ENCODE results near the gene SEPTIN7.

SEPTIN7 gene

DNA sequence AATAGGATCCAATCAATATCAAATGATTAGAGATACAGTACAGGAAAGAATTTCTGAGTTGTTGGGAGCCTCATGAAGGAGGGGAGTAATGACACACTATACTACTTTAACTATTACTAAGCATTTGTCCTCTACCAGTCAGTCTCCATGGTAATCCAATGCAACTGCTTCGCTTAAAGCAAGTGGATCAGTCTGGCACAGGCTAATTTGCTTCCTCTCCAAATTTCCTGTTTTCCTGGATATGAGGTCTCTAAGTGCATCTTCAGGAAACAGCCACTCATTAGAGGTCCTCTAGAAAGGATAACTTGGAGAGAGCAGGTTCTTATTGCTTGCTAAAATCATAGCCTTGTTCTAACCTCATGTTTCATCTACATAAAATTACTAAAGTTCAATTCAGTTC, 8.4 kb upstream of the SEPTIN7 start:
- DNase-seq = no peak

- no peak for DNase-seq
Measured at GRCh38 chr7:35792873-35793489, 7.9 kb upstream of the SEPTIN7 start.

DNA sequence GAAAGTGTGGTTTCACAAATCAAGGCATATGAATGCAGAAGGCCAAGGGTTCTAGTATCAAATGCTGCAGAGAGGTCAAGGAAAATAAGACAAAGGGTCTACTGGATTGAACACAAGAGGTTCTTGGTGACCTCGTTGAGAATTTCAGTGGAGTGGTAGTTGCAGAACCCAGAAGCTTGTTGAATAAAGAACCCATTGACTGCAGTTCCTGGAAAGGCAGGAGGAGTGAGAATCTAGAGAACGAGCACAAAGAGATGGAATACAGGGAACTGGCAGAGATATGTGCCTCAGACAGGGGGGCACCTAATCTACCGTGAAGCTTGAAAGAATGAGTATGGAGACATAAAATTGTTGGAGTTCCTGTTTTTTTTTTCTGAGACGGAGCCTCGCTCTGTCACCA, 3.5 kb upstream of the SEPTIN7 start:
- no peak for DNase-seq

GRCh38 chr7:35799846-35800717, 775 bp upstream of the SEPTIN7 start:
- DNase-seq = peak; percentile 95

- DNase-seq = peak; percentile 82
Measured at GRCh38 chr7:35801392-35802101, 690 bp downstream of the SEPTIN7 start.

DNA sequence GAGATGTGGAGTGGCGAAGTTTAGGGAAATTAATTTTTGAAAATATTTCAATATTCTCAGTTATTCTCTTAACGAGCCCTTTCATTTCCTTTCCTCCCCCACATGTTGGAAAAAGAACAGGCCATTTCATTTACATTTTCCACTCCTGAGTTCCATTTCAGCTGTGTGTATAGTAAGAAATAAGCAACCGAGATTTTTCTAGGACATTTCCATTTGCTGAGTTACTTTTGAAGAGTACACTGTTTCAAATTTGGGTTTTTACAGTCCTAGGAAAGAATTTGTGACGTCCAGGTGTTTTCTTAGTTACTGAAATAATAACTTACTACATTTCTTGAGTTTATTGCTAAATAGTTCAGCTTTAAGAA, 1.2 kb downstream of the SEPTIN7 start:
- no peak for DNase-seq

DNA sequence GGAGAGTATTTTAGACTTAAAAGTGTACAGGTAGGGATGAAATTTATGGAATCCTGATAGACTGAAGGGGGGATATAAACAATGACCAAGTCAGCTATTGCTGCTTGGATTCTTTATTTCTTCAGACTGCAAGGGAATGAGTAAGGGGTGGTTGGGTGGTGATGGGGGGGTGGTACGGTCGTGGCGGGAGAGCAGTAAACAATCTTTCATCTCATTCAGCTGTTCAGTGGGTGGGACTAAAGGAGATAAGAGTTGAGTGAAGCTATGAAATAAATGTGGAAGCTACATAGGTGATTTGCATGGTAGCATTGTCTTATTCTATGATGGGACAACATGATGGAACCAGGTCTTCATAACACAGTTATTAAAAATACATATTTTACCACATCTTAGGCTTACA, 1.8 kb downstream of the SEPTIN7 start:
- no peak for DNase-seq

GRCh38 chr7:35804231-35804970, 3.5 kb downstream of the SEPTIN7 start:
- no peak for DNase-seq

DNA sequence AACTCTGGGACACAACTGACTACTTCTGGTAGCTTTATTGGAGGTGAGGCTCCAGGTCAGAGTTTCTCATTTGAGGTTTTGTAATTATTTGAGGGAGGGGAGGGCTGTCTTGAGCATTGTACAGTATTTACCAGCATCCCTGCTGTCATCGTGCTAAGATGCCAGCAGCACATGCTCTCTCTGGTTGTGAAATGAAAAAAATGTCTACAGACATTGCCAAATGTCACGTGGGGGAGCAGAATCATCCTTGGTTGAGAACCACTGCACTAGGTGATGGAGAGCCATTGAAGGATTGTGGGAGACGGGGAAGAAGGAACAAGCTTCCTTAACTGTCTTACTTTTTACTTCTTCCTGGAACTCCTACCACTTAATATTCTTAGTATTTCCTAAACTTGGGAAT, 5.0 kb downstream of the SEPTIN7 start:
- DNase-seq = no peak

DNA sequence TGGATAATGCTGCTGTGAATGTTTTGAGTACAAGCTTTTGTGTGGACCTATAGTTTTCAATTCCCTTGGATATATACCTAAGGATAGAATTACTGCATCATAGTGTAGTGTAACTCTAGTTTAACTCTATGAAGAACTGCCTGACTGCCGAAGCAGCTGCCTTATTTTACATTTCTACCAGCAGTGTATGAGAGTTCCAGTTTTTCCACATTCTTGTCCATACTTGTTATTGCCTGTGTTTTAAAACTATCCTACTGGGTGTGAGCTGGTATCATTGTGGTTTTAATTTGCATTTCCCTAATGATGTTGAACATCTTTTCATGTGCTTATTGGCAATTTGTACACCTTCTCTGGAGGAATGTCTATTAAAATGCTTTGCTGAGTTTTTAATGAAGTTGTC, 15.7 kb downstream of the SEPTIN7 start:
- no peak for DNase-seq

DNA sequence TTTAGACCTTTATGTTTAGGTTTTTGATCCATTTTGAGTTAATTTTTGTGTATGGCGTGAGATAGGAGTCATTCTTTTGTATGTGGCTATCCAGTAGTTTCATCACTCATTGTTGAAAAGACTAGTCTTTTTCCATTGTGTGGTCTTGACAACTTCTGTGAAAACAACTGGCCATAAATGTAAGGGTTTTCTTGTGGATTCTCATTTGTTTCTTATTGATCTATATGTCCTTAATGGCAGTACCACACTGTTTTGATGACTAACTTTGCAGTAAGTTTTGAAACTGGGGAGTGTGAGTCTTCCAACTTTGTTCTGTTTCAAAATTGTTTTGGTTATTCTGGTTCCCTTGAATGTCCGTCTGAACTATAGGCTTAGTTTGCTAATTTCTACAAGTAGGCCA, 16.3 kb downstream of the SEPTIN7 start:
- no peak for DNase-seq

DNA sequence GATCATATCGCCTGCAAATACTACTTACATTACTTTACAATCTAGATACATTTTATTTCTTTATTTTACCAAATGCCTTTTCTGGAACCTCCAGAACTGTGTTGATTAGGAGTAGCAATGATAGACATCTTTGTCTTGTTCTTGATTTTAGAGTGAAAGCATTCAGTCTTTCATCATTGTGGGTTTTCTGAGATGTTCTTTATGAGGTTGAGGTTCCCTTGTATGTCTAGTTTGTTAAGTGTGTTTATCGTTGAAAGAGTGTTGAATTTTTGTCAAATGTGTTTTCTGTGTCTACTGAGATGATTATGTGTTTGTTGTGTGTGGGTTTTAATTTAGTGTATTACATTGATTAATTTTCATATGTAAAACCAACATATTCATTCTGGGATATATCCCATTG, 17.1 kb downstream of the SEPTIN7 start:
- DNase-seq = no peak

- DNase-seq = no peak
Measured at GRCh38 chr7:35818513-35818912, 17.7 kb downstream of the SEPTIN7 start.

GRCh38 chr7:35819310-35819709, 18.5 kb downstream of the SEPTIN7 start:
- no peak for DNase-seq

GRCh38 chr7:35819954-35820703, 19.3 kb downstream of the SEPTIN7 start:
- DNase-seq = no peak

DNA sequence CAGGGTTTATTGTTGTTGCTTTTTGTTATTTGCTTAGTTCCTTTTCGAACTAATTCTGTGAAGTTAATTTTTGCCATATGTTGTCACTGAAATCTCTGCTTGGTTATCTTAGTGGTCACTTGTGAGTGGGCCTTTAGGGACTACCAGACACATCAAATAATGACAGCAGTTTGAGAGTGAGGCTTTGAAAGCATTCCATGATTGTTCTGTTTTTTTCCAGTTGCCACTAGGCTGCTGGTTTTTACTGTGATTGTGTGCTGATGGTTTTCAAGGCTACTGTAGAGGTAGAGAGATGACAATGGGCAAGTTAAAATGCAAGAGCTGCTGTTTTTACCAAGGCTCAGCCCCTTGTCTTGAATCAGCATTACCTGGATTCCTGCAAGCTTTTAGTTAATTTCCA, 20.0 kb downstream of the SEPTIN7 start:
- DNase-seq = no peak

GRCh38 chr7:35823440-35823839, 22.6 kb downstream of the SEPTIN7 start:
- no peak for DNase-seq

DNA sequence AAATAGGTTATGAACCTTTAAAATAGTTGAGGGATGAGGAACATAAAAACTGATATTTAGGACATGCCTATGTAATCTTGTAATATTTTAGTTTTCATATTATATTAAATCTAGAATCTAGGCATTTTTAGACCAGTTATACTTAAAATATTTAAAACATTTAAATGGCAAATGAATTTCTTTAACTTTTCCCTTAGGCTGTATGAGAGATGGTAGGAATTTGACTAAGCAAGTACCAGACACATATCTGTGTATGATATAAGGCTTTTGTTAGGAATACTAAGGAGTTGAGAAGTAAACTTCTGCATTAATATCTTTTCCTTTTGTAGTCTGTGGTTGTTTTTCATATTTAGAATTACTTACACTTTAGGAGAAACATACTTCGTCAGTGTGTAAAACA, 25.1 kb downstream of the SEPTIN7 start:
- no peak for DNase-seq

GRCh38 chr7:35826751-35827150, 25.9 kb downstream of the SEPTIN7 start:
- no peak for DNase-seq

GRCh38 chr7:35828817-35829216, 28.0 kb downstream of the SEPTIN7 start:
- DNase-seq = no peak

GRCh38 chr7:35831208-35831607, 30.4 kb downstream of the SEPTIN7 start:
- no peak for DNase-seq
